ENCODE measurements around the gene OST4.

DNA sequence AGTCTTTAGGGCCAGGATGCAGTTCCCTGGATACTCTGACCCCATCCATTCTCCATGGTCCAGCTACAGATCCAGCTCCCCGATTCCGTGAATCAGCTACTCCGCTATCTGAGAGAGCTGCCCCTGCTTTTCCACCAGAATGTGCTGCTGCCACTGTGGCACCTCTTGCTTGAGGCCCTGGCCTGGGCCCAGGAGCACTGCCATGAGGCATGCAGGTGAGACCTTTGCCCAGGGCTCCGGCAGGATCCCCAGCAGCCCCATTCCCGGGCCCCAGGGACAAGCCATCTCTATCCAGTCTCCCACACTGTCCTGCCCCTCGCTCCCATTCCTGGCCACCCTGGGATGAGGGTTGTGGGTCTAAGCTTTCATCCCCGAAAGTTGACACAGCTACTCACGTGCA is 31.2 kb downstream of the OST4 start:
- TF ChIP-seq TEAD4 (IDR thresholded peaks at IDR 0.05) (no peak), TCF12 (IDR thresholded peaks at IDR 0.05; ENCODE audit: low read depth) (no peak), TAF1 (IDR thresholded peaks at IDR 0.05; ENCODE audit: low read depth) (no peak), RAD21 (IDR thresholded peaks at IDR 0.05; ENCODE audit: low read depth) (no peak), CEBPB (IDR thresholded peaks at IDR 0.05) (no peak), EP300 (IDR thresholded peaks at IDR 0.05; ENCODE audit: borderline replicate concordance) (no peak)
- TF ChIP-seq, protein P1, sequence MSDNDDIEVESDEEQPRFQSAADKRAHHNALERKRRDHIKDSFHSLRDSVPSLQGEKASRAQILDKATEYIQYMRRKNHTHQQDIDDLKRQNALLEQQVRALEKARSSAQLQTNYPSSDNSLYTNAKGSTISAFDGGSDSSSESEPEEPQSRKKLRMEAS (IDR thresholded peaks at IDR 0.05), result no peak
